Hematopoietic multipotent progenitor cell (in vitro differentiated cells): ENCODE measurements around the gene THBD. TPM values are rescaled to one million over a fixed set of nuclear protein-coding genes. Genes with fewer than 3 reads are reported as not detected.

Experiments
- DNase-seq, 3 donors: peaks; one replicate each; pipeline ENCODE4 v3.0.0-alpha.2; 2011 to 2015; ENCODE audit warnings: low read depth in 2 of 3, low spot score in 2 of 3
- total RNA-seq: library from RNA; depleted of rRNA; stranded (reverse); fragments of >200 nt; gene quantifications from one replicate; pipeline ENCODE4 v1.2.3, GENCODE V29; 2012

The THBD gene
- total RNA-seq, 1 donor, result 1.3 TPM

DNA sequence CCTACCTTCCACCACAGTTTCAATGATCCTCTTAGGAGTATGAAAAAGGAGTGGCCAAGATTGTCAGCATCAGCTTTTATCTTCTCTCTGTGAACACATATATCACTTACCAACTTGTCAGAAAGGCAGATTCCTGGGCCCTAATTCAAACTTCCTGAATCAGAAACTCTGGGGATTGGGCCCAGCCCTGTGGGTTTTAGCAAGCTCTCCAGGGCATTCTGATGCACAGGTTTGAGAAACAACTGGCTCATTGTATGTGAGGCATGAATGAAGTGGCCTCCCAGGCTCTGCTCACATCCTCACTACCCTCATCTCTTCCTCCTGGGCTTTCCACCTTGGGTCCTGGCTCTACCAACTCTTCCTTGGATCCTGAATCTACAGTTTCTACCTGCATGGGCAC lies 13.2 kb upstream of the THBD start:
- DNase-seq, result no peak

DNA sequence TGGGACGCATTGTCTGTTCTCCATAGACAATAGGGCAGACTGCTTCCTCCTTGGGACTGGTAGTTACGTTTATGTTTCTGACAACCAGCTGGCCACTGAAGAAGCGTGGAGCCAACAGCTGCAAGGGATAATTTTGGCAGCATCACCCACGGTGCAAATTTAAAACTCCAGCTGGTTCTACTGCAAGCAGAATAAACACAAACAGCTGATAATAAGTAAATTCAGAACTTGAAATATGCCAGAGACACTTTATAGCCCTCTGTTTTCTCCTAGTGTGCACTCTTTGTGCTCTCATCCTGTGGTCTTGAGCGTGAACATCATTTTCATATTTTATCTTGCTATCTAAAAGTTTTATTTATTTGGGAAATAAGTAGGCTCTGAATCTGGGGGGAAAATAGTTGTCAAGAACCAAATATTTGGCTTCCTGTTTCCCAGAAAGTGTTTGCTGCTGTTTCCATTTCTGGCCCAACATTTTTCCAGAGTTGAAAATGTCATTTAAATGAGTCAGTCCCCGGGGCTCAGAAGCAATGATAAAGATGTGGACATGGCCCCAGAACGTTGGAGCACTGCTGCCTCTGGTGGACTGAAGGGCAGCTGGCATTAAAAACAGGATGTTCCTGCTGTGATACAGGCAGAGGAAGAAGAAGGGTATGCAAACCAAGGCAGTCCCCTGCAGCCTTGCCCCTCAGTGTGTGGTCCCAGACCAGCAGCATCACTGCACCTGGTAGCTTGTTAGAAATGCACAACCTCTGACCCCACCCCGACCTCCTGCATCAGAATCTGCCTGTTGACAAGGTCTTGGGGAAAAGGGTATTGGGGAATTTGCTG lies 12.5 kb upstream of the THBD start:
- peak in 1 of 3 donors; percentile 44 for DNase-seq

DNA sequence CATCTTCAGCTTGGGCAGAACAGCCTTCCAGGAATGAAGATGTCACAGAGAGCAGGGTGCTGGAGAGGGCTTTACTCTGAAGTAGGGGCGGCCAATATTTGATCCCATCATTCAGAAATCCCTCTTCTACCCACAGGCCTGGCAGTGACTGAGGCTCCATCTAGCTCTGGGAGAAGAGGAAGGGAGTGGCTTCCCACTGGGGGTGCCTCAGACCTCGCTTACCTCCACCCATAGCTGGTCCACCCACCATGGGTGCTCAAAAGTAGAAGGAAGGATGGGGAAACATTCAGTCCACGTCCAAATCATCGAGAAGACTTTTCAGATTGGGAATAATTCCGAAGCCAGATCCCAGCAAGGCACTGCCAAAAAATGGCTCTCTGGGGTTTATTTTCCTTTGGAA lies 11.8 kb upstream of the THBD start:
- DNase-seq, result no peak

DNA sequence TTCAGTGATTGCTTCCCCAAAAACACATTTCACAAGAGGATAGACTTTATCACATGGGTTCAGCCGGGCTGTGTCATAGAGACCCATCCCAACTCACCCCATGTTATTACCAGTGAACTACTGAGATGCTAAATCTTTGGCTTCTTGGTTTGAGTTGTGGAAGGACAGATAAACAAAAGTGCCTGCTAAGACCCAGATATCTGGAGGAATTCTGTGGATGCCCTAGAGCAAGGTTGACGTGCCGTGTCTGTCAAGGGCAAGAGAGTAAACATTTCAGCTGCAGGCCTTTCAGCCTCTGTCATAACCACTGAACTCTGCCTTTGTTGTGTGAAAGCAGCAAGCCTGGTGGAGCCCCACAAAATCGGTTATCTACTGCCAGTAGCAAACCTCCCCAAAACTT lies 11.2 kb upstream of the THBD start:
- DNase-seq, result no peak

DNA sequence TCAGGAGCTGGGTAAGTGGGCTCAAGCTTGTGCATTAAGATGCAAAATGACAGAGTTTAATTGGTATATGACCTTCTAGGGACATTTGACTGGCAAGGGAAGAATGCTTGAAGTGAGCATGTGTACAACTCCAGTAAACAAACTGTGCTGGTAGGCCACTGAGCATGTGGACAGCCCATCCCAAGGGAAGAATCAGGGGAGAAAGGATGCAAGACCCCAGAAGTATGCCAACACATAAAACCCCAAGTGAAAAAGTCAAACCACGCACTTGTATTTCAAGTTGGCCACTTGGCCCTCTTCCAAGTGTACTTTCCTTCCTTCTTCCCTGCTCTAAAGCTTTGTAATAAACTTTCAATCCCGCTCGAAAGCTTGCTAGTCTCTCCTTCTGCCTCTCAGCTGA lies 10.4 kb upstream of the THBD start:
- peak in 1 of 3 donors; percentile 45 for DNase-seq

DNA sequence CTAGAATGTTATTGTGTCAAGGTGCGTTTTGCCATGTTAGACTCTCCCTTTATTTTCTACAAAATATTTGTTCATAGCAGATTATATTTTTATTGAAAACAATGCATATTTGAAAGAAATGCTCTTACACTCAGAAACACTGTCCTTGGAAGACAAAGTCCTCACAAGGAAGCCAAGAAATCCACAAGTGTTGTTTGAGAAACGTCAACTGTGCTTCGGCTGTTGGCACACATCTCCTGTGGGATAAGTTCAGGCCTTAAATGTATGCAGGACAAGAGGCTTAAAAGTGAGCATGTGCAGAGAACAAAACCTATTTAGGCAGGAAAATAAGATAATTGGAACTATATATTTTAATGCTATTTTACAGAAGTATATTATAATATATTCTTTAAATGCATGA lies 9.5 kb upstream of the THBD start:
- no peak for DNase-seq

DNA sequence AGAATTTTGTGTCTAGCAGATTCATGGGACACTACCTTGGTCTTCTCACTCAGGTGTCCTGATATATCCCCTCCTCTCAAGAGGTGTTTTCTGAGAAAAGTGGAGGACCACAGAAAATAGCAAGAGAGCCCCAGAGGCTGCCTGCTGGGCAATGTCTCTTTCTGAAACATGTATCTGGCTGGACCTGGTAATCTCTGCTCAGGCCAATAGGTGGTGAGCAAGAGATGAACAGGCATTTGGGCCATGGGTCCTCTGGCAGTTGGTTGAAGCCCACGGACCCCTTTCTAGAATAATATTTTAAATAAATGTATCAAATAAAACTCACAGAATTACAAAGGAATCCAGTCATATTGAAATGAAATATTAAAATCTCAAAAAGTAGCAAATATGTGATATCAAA lies 8.8 kb upstream of the THBD start:
- no peak for DNase-seq

DNA sequence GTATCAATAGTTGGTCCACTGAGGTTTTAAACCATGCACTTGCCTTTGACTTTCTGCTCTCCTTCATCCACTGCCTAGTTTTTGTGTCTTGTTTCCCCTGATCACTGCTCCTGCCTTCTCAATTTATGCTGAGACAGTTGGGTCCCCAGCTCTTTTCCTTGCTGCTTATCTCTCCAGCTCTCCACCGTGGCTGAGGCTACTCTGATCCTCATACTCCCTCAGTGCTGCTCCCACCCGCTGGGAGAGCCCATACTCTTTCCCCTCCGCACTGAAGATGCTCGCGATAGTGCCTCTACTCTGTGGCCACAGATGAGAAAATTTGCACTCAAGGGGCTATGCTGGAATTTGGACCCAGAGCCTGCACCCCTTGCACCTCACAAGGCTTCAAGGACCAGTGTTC lies 3.4 kb upstream of the THBD start:
- no peak for DNase-seq

DNA sequence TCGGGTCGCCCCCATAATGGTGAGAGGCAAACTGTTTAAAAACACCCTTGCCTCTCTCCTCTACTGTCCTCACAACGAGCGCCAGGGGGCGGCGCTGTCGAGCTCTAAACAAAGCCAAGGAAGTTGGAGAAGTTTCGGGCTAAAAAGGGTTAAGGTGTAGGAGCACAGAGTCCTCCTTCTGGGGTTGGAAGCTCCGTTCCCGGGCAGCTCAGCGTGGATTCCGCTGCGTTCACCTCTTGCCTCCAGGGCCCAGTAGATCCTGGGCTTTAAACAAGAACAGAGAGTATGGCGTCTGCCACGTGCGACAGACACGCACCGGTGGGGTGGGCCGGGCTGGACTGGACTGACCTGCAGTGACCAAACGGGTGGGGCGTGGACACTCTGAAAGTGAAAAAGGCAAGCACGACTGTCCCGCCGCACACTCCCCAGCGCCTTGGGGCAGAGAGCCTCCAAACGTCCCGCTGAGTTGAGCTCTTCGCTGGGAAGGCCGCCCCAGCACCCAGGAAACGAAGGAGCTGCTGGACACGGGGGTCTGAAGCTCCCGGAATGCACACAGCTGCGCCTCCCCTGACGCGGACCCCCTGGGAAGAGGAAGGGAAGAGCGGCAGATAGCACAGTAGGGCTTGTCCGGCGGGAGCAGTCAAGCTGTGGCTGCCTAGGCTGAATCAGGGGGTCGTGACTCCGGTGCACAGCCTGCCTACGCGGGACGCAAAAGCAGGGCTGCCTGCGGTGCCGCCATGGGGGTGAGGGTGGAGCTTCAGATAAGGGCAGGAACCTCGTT lies 1.6 kb upstream of the THBD start:
- DNase-seq, result peak in 2 of 3 donors; percentile 77 to 90

DNA sequence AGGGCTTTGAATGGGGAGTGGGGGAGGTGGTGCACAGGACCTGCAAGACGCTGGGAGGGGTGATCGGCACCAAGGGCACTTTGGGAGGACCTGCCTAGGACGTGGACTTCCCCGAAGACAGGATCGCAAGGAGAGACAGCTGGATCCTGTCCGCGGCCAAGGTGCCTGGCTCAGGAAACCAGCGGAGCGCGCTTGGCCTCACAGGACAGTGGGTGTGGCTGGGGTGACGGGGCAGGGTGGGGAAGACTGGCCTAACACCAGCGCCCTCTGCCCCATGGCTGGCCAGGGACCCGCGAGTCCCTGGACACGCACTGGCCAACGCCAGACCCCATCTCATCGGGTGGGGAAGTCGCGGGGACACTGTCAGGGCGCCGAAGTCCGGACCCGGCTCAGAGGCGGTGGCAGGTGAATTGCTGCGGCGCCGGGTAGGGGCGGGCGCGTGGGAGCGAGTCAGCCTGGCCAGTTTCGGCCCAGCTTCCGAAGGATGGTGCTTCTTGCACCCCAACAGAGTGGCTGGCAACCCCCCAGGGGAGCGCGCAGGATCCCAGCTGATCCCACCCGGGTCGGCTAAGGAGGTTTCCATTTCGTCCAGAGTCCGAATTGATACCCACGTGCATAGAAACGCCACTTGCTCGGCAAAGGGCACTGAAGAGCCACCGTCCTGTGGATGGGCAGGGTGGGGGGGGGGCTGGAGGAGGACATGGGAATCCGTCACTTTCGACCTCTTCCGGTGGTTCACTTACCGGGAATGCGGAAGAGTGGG lies 785 bp upstream of the THBD start:
- peak in 1 of 3 donors; percentile 26 for DNase-seq

DNA sequence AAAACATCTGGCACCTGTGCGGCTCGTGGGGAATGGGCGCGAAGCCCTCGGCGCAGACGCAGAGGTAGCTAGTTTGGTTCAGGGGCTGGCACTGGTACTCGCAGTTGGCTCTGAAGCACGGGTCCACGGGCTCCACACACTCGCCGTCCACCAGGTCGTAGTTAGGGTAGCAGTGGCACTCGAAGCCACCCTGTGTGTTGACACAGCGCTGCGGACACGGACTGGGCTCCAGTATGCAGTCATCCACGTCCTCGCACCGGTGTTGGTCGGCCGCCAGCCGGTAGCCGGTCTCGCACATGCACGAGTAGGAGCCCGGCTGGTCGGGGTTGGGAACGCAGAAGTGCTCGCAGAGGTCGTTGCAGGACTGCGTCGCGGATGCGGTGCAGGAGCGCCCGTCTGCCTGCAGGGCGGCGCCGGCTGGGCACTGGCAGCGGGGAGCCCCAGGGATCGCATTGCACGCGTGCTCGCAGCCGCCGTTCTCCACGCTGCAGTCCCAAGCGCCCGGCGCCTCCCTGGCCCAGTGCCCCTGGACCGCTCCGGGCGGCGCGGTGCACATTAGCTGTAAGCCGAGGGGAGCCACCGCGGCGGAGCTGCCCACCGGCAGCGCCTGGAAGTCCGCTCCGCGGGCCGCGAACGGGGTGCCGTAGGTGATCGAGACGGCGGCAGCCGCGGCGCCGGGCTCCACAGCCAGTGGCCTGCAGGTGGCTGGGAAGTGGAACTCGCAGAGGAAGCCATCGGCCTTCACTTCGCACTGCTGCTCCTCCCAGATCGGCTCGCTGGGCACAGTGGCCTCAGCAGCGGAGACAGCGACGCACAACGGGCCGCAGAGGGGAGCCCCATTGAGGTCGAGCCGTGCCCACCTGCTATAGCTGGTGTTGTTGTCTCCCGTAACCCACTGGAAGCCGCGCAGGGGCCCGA lies 930 bp downstream of the THBD start:
- DNase-seq, result peak in 2 of 3 donors; percentile 64 to 69

DNA sequence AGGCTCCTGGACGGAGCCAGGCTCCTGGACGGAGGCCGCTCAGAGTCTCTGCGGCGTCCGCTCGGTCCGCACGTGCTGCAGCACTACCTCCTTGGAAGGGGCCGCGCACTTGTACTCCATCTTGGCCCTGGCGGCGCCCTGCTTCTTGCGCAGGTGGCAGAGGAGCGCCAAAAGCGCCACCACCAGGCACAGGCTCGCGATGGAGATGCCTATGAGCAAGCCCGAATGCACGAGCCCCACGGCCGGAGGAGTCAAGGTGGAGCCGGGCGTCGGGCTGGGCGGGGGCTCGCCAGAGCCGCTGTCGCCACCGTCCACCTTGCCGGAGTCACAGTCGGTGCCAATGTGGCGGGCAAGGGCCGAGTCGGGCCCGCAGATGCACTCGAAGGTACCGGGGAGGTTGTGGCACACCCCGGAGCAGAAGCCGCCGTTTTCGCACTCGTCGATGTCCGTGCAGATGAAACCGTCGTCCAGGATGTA lies 1.7 kb downstream of the THBD start:
- peak in 1 of 3 donors; percentile 55 for DNase-seq

DNA sequence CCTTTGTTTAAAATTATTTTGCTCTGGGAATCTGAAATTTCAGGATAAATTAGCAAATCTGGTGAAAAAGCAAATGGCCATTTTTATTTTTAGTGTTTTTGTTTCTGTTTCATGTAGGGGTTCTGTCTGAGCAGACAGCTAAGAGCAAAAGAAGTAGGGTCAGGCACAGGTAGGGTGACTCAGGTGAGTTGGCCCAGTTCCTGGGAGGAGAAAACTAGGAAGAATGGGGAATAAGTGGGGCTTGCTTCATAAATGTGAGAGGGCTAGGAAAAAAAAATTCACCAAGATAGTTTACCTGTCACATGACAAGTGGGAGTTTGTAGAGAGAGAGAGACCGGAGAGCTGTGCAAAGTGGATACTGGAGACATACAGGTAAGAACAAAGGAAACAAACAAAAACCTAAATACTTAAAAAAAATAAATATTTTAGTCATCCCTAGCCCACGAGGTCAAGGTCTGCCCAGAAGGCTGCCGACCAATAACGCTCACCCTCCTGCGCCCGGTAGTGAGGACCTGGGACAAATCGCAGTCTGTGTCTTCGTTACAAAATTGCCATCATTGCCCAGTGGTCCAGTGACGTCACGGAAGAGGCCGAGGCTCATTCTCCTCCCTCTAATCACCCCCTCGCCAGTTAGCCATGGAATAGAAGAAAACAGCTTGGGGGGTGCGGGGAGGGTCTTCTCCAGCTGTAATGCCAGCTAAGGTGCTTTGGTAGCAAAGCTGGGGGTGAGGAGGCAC lies 2.3 kb downstream of the THBD start:
- DNase-seq, result no peak

DNA sequence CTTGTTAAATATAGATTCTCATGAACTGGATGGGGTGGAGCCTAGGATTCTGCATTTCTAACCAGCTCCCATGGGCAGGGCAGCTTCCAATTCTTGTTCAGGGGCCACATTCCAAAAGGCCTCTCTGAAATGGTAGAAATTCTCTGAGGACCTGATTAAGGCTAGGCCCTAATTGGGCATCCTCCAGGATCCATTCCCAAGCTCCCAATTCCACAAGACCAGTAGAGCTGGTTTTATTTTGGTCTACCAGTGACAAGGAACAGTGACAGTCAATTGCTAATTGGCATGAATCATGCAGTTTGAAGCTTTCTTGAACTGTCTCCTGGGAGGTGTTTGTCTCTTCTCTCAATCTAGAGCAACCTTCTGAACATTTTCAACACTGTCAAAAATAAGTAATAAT lies 3.0 kb downstream of the THBD start:
- no peak for DNase-seq

DNA sequence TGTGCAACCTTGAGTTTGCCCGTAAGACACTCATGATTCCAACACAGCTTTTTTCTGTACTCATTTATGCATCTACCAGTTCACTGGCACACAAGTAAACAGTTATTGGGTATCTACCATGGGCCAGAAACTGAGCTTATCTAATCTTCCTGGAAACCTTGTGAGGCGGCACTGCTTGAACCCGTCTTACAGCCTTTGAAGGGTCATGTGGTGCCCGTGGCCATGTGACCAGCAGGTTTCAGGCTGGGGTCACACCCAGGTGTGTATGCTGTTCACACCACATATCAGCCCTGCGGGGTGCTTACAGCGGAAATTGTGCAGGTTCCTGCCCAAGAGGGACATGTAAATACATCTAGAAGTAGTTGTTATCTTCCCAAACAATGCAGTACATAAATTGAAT lies 6.1 kb downstream of the THBD start:
- DNase-seq, result no peak

DNA sequence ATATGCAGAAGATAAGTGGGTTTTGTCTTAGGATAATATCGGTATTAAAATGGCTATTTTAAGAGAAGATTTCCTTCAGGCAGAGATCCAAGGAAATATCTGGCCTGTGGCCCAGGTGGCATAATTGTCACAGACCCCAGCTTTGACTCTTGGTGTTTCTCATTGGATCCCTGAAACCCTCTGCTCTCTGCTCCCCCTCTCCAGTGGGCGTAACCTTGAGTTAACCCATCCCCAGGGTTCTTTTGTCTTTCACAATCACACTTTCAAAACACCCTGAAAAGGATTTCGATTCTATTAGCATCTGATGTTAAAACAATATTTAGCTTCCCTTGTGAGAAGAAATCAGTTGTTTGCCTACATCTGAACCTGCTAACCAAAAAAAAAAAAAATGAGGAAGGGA lies 7.2 kb downstream of the THBD start:
- DNase-seq, result no peak

DNA sequence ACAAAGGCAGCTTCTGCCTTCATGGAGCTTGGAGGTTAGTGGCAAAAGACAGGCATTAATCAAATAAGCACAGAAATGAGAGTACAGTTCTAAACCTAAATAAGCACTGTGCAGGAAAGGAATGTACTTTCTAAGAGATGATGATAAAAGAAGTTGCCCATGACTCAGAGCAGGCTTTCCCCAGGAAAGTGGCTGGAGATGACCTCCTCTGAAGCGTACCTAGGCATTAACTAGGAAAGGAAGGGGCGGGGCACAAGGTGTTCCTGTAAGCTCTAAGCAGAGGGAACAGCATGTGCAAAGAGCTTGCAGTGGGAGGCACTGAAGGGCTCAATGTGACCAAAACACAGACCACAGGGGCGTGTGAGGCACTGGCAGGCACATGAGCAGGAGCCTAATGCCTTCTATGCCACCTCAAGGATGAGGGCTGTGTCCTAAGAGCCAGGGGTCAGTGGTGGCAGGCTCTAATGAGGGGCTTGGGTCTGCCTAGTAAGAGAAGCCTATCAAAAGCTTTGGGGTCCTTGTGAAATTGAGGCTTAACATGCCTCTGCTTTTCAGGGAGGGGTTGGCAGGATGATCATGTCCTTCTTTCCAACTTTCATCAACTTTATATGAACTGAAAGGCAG lies 9.5 kb downstream of the THBD start:
- no peak for DNase-seq

DNA sequence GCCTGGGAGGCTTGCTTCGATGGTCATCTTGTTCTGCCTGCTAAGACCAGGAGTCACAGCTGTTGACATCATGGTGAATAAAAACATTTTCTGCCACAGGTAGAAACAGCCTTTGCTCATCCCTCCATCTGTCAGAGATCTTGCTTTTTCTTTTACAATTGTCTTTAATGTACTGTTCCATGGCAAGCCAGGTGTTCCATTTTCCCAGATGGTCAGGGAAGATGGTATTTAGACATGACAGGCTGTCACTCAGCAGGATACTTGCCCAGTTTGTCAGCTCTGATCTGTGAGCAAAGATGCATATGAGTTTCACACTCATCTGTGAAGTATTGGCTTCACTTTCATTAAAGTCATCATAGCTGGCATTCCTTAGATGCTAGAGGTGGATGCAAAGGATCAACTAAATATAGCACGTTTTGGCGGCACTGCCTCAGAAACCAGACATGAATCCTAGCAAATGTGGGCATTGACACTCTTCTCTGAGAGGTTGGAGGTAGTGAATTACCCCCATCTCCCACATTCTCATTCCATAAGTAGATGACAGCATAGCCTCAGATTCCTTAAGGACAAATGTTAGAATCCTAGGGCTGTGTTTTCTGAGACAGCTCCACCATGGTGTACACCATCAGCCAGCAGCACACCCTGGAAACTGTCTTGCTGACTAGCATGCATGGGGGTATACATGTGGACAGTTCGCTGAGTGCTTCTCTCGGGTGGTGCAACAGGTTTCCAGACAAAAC lies 10.2 kb downstream of the THBD start:
- DNase-seq, result no peak
